GM23338 (cell line): ENCODE data around the gene SYT14. TPM values are rescaled to one million over a fixed set of nuclear protein-coding genes. Genes with fewer than 3 reads are reported as not detected.

Source experiments
- ATAC-seq: fragments of 200-7000 bp; cut with Tn5 transposase; 3 replicates; pipeline ENCODE4 v1.9.1; 2020
- DNase-seq: peaks from one replicate; pipeline ENCODE4 v3.0.0-alpha.2; 2015; ENCODE audit warnings: low spot score
- H2AFZ ChIP-seq: fragments of 200-600 bp; sonication (generic); 2 replicates; pipeline ENCODE4 v1.8.0; 2016; ENCODE audit warnings: antibody characterized with exemption, mild to moderate bottlenecking, moderate library complexity
- H3F3A ChIP-seq: fragments of 200-600 bp; sonication (generic); replicated peaks from 2 replicates; pipeline ENCODE4 v1.8.0; 2017; ENCODE audit warnings: antibody characterized with exemption, mixed run types, low read depth
- H3K27ac ChIP-seq: fragments of 200-600 bp; sonication (generic); 2 replicates; pipeline ENCODE4 v1.6.1; 2016; ENCODE audit warnings: low read depth
- H3K27me3 ChIP-seq: fragments of 200-600 bp; sonication (generic); 2 replicates; pipeline ENCODE4 v1.8.0; 2016; ENCODE audit warnings: mild to moderate bottlenecking, mixed run types, moderate library complexity; ENCODE audit not compliant: insufficient read depth
- H3K36me3 ChIP-seq: fragments of 200-600 bp; sonication (generic); 2 replicates; pipeline ENCODE4 v1.8.0; 2016; ENCODE audit warnings: mild to moderate bottlenecking; ENCODE audit not compliant: insufficient read depth
- H3K4me1 ChIP-seq: fragments of 200-600 bp; sonication (generic); 2 replicates; pipeline ENCODE4 v1.8.0; 2016; ENCODE audit warnings: mild to moderate bottlenecking, moderate library complexity; ENCODE audit not compliant: insufficient read depth
- H3K4me2 ChIP-seq: fragments of 200-600 bp; sonication (generic); 2 replicates; pipeline ENCODE4 v1.7.1; 2017; ENCODE audit warnings: mixed run types
- H3K4me3 ChIP-seq: fragments of 200-600 bp; sonication (generic); 2 replicates; pipeline ENCODE4 v1.6.1; 2016; ENCODE audit warnings: mixed run types
- H3K79me2 ChIP-seq: fragments of 200-600 bp; sonication (generic); replicated peaks from 2 replicates; pipeline ENCODE4 v1.8.0; 2017; ENCODE audit warnings: mild to moderate bottlenecking; ENCODE audit not compliant: insufficient read depth
- H3K9me2 ChIP-seq: fragments of 200-600 bp; sonication (generic); 2 replicates; pipeline ENCODE4 v1.8.0; 2017; ENCODE audit not compliant: insufficient read depth
- H4K20me1 ChIP-seq: fragments of 200-600 bp; sonication (generic); replicated peaks from 2 replicates; pipeline ENCODE4 v1.8.0; 2017; ENCODE audit warnings: mild to moderate bottlenecking; ENCODE audit not compliant: insufficient read depth
- H3K27ac Mint-ChIP-seq: 2 replicates; pipeline ENCODE4 v1.8.0; 2020; ENCODE audit warnings: inconsistent platforms, mild to moderate bottlenecking, moderate library complexity, mixed read lengths
- H3K27me3 Mint-ChIP-seq: 3 replicates; pipeline ENCODE4 v1.8.0; 2022; ENCODE audit warnings: low read depth, mild to moderate bottlenecking, moderate library complexity, mixed read lengths, inconsistent platforms; ENCODE audit not compliant: insufficient read depth, poor library complexity
- H3K36me3 Mint-ChIP-seq: 3 replicates; pipeline ENCODE4 v1.8.0; 2021; ENCODE audit warnings: low read depth, mild to moderate bottlenecking, inconsistent platforms, moderate library complexity, mixed read lengths
- H3K4me1 Mint-ChIP-seq: 3 replicates; pipeline ENCODE4 v1.8.0; 2020; ENCODE audit warnings: mild to moderate bottlenecking, inconsistent platforms, mixed read lengths
- H3K4me3 Mint-ChIP-seq: 3 replicates; pipeline ENCODE4 v1.8.0; 2021; ENCODE audit warnings: moderate library complexity, mild to moderate bottlenecking, inconsistent platforms, mixed read lengths
- H3K9me3 Mint-ChIP-seq: 3 replicates; pipeline ENCODE4 v1.8.0; 2020; ENCODE audit warnings: moderate library complexity, mild to moderate bottlenecking, inconsistent platforms, mixed read lengths
- CTCF ChIP-seq, 2 experiments: fragments of 200-600 bp in 1 of 2; sonication (generic) in 1 of 2; conservative IDR thresholded peaks; 2 replicates each; pipeline versions ENCODE4 v1.5.1 to v1.6.1; 2016 to 2017; ENCODE audit warnings: antibody characterized with exemption in 2 of 2, low read depth in 2 of 2, mild to moderate bottlenecking in 2 of 2, moderate library complexity in 1 of 2
- EZH2phosphoT487 ChIP-seq: fragments of 200-600 bp; sonication (generic); IDR thresholded peaks from one replicate; pipeline ENCODE4 v1.8.1; 2018; ENCODE audit warnings: antibody characterized with exemption; ENCODE audit not compliant: unreplicated experiment
- JUNB ChIP-seq: IDR thresholded peaks from one replicate; pipeline ENCODE4 v1.6.1; 2016; ENCODE audit warnings: antibody characterized with exemption; ENCODE audit not compliant: unreplicated experiment
- POLR2AphosphoS5 ChIP-seq: IDR thresholded peaks from 2 replicates; pipeline ENCODE4 v1.6.1; 2016; ENCODE audit warnings: antibody characterized with exemption, low read depth
- ZNF114 ChIP-seq: fragments of 250-450 bp; sonication (Bioruptor Pico); IDR thresholded peaks from 2 replicates; pipeline ENCODE4 v1.5.0; 2020; ENCODE audit warnings: mild to moderate bottlenecking, moderate library complexity
- ZNF331 ChIP-seq: fragments of 250-450 bp; sonication (Bioruptor Pico); IDR thresholded peaks from 2 replicates; pipeline ENCODE4 v1.5.0; 2020; ENCODE audit warnings: low read depth, mild to moderate bottlenecking, moderate library complexity
- ZNF462 ChIP-seq: fragments of 250-450 bp; sonication (Bioruptor Pico); IDR thresholded peaks from 2 replicates; pipeline ENCODE4 v1.5.0; 2020; ENCODE audit warnings: mild to moderate bottlenecking, moderate library complexity
- polyA plus RNA-seq: library from polyadenylated mRNA; unstranded; fragments of >200 nt; fragmentation: Nextera tagmentation; extraction: Ambion mirVana; gene quantifications from 2 replicates; pipeline ENCODE4 v1.2.1, GENCODE V29; 2016
- total RNA-seq: library from RNA; depleted of rRNA; stranded (reverse); fragments of >200 nt; shearing (Covaris generic); gene quantifications from 2 replicates; pipeline ENCODE4 v1.2.3, GENCODE V29; 2014

The SYT14 gene
- total and polyA plus RNA-seq, 2 experiments from 2014 or later = 5.2 to 22.4 TPM

DNA sequence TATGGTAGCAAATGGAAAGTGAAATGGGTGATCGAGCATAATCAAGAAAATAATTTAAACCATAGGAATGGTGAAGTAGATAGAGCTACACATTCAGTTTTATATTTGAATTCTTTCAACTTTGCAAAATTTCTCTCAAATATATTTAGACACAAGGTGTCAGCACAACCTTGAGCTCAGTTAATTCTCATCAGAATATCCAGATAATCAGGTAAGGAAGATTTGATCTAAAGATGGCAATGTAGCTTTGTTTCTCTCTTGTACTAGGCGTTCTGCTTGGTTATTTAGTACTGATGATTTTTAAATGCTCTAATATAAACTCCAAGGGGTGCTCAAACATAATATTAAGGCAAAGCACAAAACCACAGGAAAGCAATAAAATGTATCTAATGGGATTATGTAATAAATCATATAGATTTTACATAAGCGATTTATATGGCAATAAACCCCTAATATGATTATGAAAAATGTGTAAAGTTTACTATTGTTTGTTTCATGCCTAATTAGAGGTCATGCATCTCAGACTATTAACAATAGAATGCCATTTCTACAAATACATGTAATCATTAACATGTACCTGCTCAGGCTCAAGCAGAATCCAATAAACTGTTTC is 262.2 kb downstream of the SYT14 start:
- no peak overlapping the region for H3K4me2 ChIP-seq

GRCh38 chr1:210201681-210202080 is 263.7 kb downstream of the SYT14 start:
- Histone ChIP-seq H3K36me3 (no peaks in the 10 kb centered on the region), H3K27me3 (no peaks in the 10 kb centered on the region), H3K79me2 (no peaks in the 10 kb centered on the region), H3K4me3 (no peak overlapping the region), H3K4me2 (no peak overlapping the region), H4K20me1 (no peaks in the 10 kb centered on the region), H3K9me2 (0 out of 2 replicates have a peak, but pooled peaks cover 3% of the 10 kb centered on the region), H3K4me1 (no peaks in the 10 kb centered on the region), H3F3A (no peaks in the 10 kb centered on the region), H2AFZ (no peak overlapping the region), H3K27ac (no peak overlapping the region)
- H3K36me3 Mint-ChIP-seq = no peaks in the 10 kb centered on the region
- H3K4me3 Mint-ChIP-seq = no peak overlapping the region
- no peak overlapping the region for H3K27ac Mint-ChIP-seq
- ATAC-seq = no peak
- no peaks in the 10 kb centered on the region for H3K27me3 Mint-ChIP-seq
- TF ChIP-seq ZNF114 (CRISPR knock-in tag) (no peak), JUNB (no peak)
- no peaks in the 10 kb centered on the region for H3K4me1 Mint-ChIP-seq
- no peaks in the 10 kb centered on the region; the same call in 2 of the 3 replicates for H3K9me3 Mint-ChIP-seq
- no peak for DNase-seq

More for the DNA sequence above, 262.2 kb downstream of the SYT14 start:
- H3F3A ChIP-seq = no peaks in the 10 kb centered on the region
- Mint-ChIP-seq H3K4me3 (no peak overlapping the region), H3K36me3 (no peaks in the 10 kb centered on the region; the same call in 2 of the 3 replicates), H3K4me1 (no peaks in the 10 kb centered on the region), H3K9me3 (no peaks in the 10 kb centered on the region; the same call in 2 of the 3 replicates), H3K27me3 (no peaks in the 10 kb centered on the region), H3K27ac (no peak overlapping the region)
- DNase-seq (no peak), ATAC-seq (no peak)
- no peak overlapping the region for H3K4me3 ChIP-seq
- no peaks in the 10 kb centered on the region for H3K79me2 ChIP-seq
- H3K9me2 ChIP-seq = 0 out of 2 replicates have a peak, but pooled peaks cover 3% of the 10 kb centered on the region
- H3K27ac ChIP-seq = no peak overlapping the region
- TF ChIP-seq CTCF (conservative IDR thresholded peaks at IDR 0.05; ENCODE audit: low read depth in 2 of 2) (peak in 1 of 2 experiments; percentile 10; a peak in 1 of 4 replicates), JUNB (no peak)
- no peak overlapping the region for H2AFZ ChIP-seq
- no peaks in the 10 kb centered on the region for H3K27me3 ChIP-seq
- H3K36me3 ChIP-seq = no peaks in the 10 kb centered on the region
- no peaks in the 10 kb centered on the region for H3K4me1 ChIP-seq
- no peaks in the 10 kb centered on the region for H4K20me1 ChIP-seq

GRCh38 chr1:210207597-210208450 is 269.8 kb downstream of the SYT14 start:
- Mint-ChIP-seq H3K27ac (no peak overlapping the region), H3K9me3 (peaks cover 9% of the 10 kb centered on the region), H3K27me3 (no peaks in the 10 kb centered on the region), H3K4me3 (no peak overlapping the region), H3K36me3 (no peaks in the 10 kb centered on the region), H3K4me1 (peaks cover 4% of the 10 kb centered on the region)
- no peaks in the 10 kb centered on the region for H3F3A ChIP-seq
- DNase-seq (no peak), ATAC-seq (no peak)
- H3K27ac ChIP-seq = no peak overlapping the region
- no peaks in the 10 kb centered on the region for H3K36me3 ChIP-seq
- no peak overlapping the region for H3K4me2 ChIP-seq
- H3K79me2 ChIP-seq = no peaks in the 10 kb centered on the region
- peaks cover 2% of the 10 kb centered on the region for H3K4me1 ChIP-seq
- no peak overlapping the region for H3K4me3 ChIP-seq
- H3K27me3 ChIP-seq = no peaks in the 10 kb centered on the region
- no peaks in the 10 kb centered on the region for H4K20me1 ChIP-seq
- H2AFZ ChIP-seq = peak overlapping the region; percentile 90; the same call in 1 of the 2 replicates
- no peaks in the 10 kb centered on the region for H3K9me2 ChIP-seq
- TF ChIP-seq POLR2AphosphoS5 (no peak), EZH2phosphoT487 (no peak), ZNF114 (CRISPR knock-in tag) (no peak), ZNF331 (no peak), ZNF462 (CRISPR knock-in tag) (no peak)
